Vagina (tissue), 2 donors: ENCODE data around the gene RASGRF2. TPM values are rescaled to one million over a fixed set of nuclear protein-coding genes. Genes with fewer than 3 reads are reported as not detected.

Experiments used
- DNase-seq, 2 donors: peaks; one replicate each; pipeline ENCODE4 v3.0.0-alpha.2; 2017; ENCODE audit errors: extremely low spot score in 2 of 2
- H3K27ac ChIP-seq: fragments of 200-600 bp; sonication (generic); one replicate; pipeline ENCODE4 v1.5.1; 2019
- H3K27me3 ChIP-seq: fragments of 200-600 bp; sonication (generic); one replicate; pipeline ENCODE4 v1.5.1; 2019
- H3K36me3 ChIP-seq, 2 donors: fragments of 200-600 bp; sonication (generic); one replicate each; pipeline ENCODE4 v1.5.1; 2017 to 2019
- H3K4me1 ChIP-seq: fragments of 200-600 bp; sonication (generic); one replicate; pipeline ENCODE4 v1.5.1; 2019
- H3K4me3 ChIP-seq, 2 donors: fragments of 200-600 bp; sonication (generic); 1 replicate in 1 of 2; 2 replicates in 1 of 2; pipeline ENCODE4 v1.5.1; 2016 to 2019
- H3K9me3 ChIP-seq: fragments of 200-600 bp; sonication (generic); one replicate; pipeline ENCODE4 v1.5.1; 2019
- CTCF ChIP-seq, 3 experiments: fragments of 450-650 bp in 2 of 3; fragments of 200-600 bp in 1 of 3; sonication (generic) in 1 of 3; IDR thresholded peaks; one replicate each; pipeline ENCODE4 v1.5.1; 2017 to 2019; ENCODE audit warnings: antibody characterized with exemption in 3 of 3, mild to moderate bottlenecking in 2 of 3, moderate library complexity in 2 of 3
- POLR2A ChIP-seq, 2 donors: fragments of 450-650 bp; IDR thresholded peaks; one replicate each; pipeline ENCODE4 v1.6.1; 2017; ENCODE audit warnings: antibody characterized with exemption in 2 of 2, mild to moderate bottlenecking in 2 of 2, moderate library complexity in 2 of 2
- POLR2AphosphoS5 ChIP-seq, 2 donors: sonication (generic); formaldehyde crosslinking; IDR thresholded peaks; one replicate each; pipeline ENCODE4 v1.9.0; 2017; ENCODE audit warnings: antibody characterized with exemption in 2 of 2, mild to moderate bottlenecking in 2 of 2, low read depth in 1 of 2; ENCODE audit not compliant: insufficient read depth in 1 of 2
- intact Hi-C: fragments of 100-400 bp; cut with DNase I; formaldehyde crosslinking; loops from one replicate; pipeline ENCODE4 v1.15.1; 2023
- total RNA-seq: library from RNA; depleted of rRNA; stranded (reverse); fragments of >200 nt; gene quantifications from one replicate; pipeline ENCODE4 v1.2.3, GENCODE V29; 2016

The RASGRF2 gene
- total RNA-seq, 1 donor from 2014 or later = 8.8 TPM

DNA sequence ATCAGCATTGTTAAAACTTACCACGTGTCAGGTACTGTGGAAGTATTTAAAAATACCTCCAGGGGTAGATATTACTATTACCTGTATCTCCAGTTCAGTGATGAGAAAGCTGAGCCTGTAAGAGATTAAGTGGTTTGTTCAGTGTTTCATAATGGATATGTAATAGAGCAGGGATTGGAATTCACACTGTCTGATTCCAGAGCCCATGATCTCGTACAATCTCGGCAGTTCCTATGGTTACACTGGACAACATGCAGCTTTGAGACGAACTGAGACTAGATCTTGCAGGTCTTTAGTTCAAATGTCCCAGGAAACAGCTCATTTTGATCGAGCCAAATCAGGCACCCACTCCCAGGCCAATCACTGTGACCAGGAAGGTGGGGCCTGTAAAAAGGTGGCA is 8.8 kb upstream of the RASGRF2 start:
- Histone ChIP-seq H3K27ac (no peak overlapping the region), H3K36me3 (no peaks in the 10 kb centered on the region), H3K9me3 (no peaks in the 10 kb centered on the region), H3K4me1 (no peaks in the 10 kb centered on the region), H3K27me3 (no peaks in the 10 kb centered on the region), H3K4me3 (no peak overlapping the region)
- TF ChIP-seq POLR2A (IDR thresholded peaks at IDR 0.05) (no peak), POLR2AphosphoS5 (IDR thresholded peaks at IDR 0.05; ENCODE audit: insufficient read depth in 1 of 2, low read depth in 1 of 2) (no peak), CTCF (IDR thresholded peaks at IDR 0.05) (no peak)
- intact Hi-C loops = no loop called here
- DNase-seq = no peak

GRCh38 chr5:80953587-80953986 is 6.6 kb upstream of the RASGRF2 start:
- Histone ChIP-seq H3K4me1 (no peaks in the 10 kb centered on the region), H3K9me3 (no peaks in the 10 kb centered on the region), H3K27me3 (no peaks in the 10 kb centered on the region)

GRCh38 chr5:80955082-80955590 is 5.0 kb upstream of the RASGRF2 start:
- intact Hi-C loops = no loop called here
- TF ChIP-seq CTCF (IDR thresholded peaks at IDR 0.05) (no peak), POLR2A (IDR thresholded peaks at IDR 0.05) (no peak), POLR2AphosphoS5 (IDR thresholded peaks at IDR 0.05; ENCODE audit: insufficient read depth in 1 of 2, low read depth in 1 of 2) (no peak)
- Histone ChIP-seq H3K9me3 (no peaks in the 10 kb centered on the region), H3K27me3 (no peaks in the 10 kb centered on the region), H3K4me3 (no peak overlapping the region), H3K36me3 (no peaks in the 10 kb centered on the region), H3K27ac (no peak overlapping the region), H3K4me1 (no peaks in the 10 kb centered on the region)
- DNase-seq = no peak

More at GRCh38 chr5:80953587-80953986, 6.6 kb upstream of the RASGRF2 start:
- Histone ChIP-seq H3K36me3 (no peaks in the 10 kb centered on the region), H3K27ac (no peak overlapping the region), H3K4me3 (no peak overlapping the region)
- intact Hi-C loops = no loop called here
- TF ChIP-seq POLR2A (IDR thresholded peaks at IDR 0.05) (no peak), POLR2AphosphoS5 (IDR thresholded peaks at IDR 0.05; ENCODE audit: insufficient read depth in 1 of 2, low read depth in 1 of 2) (no peak), CTCF (IDR thresholded peaks at IDR 0.05) (no peak)
- DNase-seq = no peak

- Histone ChIP-seq H3K36me3 (no peaks in the 10 kb centered on the region), H3K27me3 (no peaks in the 10 kb centered on the region), H3K4me3 (no peak overlapping the region), H3K9me3 (no peaks in the 10 kb centered on the region), H3K27ac (no peak overlapping the region), H3K4me1 (peaks cover 7% of the 10 kb centered on the region)
- no peak for TF ChIP-seq POLR2AphosphoS5 (IDR thresholded peaks at IDR 0.05; ENCODE audit: insufficient read depth in 1 of 2, low read depth in 1 of 2)
- intact Hi-C loops = no loop called here
- no peak for DNase-seq
Measured at GRCh38 chr5:80956272-80956671, 3.9 kb upstream of the RASGRF2 start.

GRCh38 chr5:80957031-80957761 is 3.0 kb upstream of the RASGRF2 start:
- TF ChIP-seq POLR2AphosphoS5 (IDR thresholded peaks at IDR 0.05; ENCODE audit: insufficient read depth in 1 of 2, low read depth in 1 of 2) (no peak), POLR2A (IDR thresholded peaks at IDR 0.05) (no peak), CTCF (IDR thresholded peaks at IDR 0.05) (no peak)
- H3K4me3 ChIP-seq = no peak overlapping the region
- H3K4me1 ChIP-seq = peaks cover 7% of the 10 kb centered on the region
- no peak overlapping the region for H3K27ac ChIP-seq
- DNase-seq = no peak
- H3K36me3 ChIP-seq = no peaks in the 10 kb centered on the region
- no peaks in the 10 kb centered on the region for H3K27me3 ChIP-seq
- intact Hi-C loops = no loop called here
- H3K9me3 ChIP-seq = no peaks in the 10 kb centered on the region
